ENCODE data around the gene CACTIN. TPM values are rescaled to one million over a fixed set of nuclear protein-coding genes. Genes with fewer than 3 reads are reported as not detected.

Gene CACTIN
- total RNA-seq (2022; extraction: Qiagen RNA extraction; ENCODE audit: low read depth): 10.0 to 23.1 TPM (median 19.1 TPM) in 5 replicates

DNA sequence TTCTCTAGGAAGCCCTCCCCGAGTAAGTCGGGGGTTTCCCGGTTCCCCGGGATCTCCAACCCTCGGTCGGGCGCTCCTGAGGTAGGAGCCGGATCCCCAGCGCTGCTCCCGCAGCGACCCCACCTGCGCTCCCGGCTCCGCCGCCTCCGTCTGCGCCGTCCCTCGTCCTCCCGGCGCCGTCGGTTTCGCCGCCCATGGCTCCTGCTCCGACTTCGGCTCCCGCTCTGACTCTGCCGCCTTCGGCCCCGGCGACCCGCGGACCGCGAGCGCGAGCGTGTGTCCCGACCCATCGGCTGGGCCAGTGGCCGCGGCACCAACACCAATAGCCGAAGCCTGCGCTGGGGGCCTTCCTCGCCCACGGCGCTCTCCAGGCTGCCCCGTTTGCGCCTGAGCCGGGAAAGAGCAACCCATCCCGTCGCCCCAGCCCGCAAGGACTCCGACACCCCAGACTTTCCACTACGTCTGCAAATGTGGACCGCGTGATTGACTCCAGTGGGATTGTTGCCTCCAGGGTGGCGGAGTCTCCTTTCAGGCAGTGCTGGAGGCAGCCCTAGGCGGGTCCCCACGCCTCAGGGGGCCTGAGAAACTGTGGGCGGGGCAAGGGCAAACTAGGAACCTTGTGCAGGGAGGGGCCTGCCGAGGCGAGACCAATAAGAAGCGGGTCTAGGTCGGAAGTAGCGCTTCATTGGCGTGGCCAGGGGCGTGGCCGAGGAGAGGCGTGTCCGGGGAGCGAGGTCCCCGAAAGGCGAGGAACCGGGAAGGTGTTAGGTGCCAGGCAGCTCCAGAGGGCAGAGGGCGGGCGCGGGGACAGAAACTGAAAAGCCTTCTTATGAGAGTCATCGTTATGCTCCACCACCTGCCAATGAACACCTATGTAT lies at the start of gene CACTIN:
Gene CACTIN, minus strand, starts transcription at position 318 of the 878 bp plus-strand sequence. Its CDS starts 28 bp downstream, at position 290.

DNA sequence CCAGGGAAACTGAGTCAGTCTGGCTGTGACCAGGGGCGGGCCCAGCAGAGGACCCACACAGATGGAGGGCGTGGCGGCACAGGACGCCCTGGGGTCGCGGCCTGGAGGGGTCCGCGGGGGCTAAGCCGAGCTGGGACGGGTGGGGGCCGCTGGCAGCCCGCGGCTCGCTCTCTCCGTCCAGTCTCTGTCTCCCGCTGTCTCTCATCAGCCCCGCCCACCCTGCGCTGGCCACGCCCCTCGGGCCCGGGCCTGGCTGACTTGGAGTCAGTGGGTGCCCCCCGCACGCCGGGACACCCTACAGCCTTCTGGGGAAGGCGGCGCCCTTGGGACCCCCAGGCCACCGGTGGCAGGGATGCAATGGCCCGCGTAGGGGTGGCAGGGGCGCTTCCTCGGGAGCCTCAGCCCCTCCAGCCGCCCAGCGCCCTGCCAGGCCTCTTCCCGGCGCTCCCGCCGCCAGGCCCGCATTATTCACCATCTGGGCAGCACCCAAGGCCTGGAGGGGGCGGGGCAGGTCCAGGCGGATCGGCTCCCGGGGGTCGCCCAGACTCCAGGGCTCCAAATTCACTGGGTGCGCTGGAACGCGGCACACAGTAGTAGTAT lies 19.8 kb downstream of the CACTIN start, which contains the start of gene TBXA2R:
Gene TBXA2R, minus strand, starts transcription at position 186 of the 600 bp plus-strand sequence. CDS start 6,241 bp downstream, outside the sequence.

DNA sequence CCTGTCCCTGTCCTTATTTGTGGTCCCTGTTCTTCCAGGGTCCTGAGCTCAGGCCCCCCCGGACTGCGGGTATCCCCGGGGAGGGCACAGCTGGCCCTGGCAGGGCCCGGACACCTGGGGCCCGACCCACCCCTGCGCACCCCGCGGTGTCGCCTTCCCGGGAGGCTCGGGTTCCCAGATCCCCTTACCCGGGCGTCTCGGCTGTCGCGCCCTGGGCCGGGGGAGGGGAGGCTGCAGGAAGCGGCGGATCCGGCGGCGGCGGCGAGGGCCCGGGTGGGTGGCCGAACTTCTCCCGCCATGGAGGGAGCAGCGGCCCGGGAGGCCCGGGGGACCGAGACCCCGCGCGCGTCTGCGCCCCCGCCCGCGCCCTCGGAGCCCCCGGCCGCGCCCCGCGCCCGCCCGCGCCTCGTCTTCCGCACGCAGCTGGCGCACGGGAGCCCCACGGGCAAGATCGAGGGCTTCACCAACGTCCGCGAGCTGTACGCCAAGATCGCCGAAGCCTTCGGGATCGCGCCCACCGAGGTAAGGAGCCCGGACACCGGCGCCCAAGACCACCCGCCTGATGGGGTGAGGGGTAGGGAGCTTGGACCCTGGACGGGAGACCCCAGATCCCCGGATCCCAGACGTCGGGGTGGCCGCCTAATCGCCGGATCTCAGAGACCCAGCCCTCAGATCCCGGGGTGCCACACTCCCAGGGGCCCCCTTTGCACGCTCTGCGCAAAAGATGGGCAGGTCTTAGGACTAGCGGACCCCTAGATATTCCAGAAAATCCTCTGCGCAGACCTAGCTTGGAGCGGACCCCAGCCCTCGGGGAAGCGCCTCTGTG lies 41.1 kb downstream of the CACTIN start, which contains the start of gene GIPC3:
Gene GIPC3, plus strand, starts transcription at position 178 of the 826 bp plus-strand sequence. Its CDS starts 120 bp downstream, at position 298.

DNA sequence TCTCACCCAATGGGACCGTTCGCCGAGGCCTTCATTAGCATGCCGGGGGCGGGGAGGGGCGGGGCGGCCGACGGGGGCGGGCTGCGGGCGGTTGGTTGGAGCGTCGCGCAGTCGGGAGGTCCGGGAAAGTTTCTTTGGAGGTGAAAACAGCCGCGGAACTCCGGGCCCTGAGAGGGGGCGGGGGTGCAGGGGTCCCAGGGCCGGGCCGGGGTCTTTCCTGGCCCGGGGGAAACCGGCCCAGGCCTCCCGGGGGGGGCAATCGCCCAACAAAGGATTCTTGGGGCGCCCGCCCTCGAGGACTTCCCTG lies 53.8 kb downstream of the CACTIN start, which contains the start of gene HMG20B:
Gene HMG20B, plus strand, starts transcription at position 90 of the 307 bp plus-strand sequence. CDS start 366 bp downstream, outside the sequence.

Other genes with a start within 250 kb of the CACTIN start
- 0.51 to 1.4 TPM (median 1.1 TPM) in 4 of 5 replicates, not detected in the other for gene SMIM24, start 146.3 kb downstream of the CACTIN start, total RNA-seq (2022; extraction: Qiagen RNA extraction; ENCODE audit: low read depth)
- not detected in 5 replicates for gene SMIM44, start 143.3 kb downstream of the CACTIN start, total RNA-seq (2022; extraction: Qiagen RNA extraction; ENCODE audit: low read depth)
- 8.5 to 21.0 TPM (median 20.2 TPM) in 5 replicates for gene DOHH, start 126.1 kb downstream of the CACTIN start, total RNA-seq (2022; extraction: Qiagen RNA extraction; ENCODE audit: low read depth)
- gene FZR1, start 120.5 kb downstream of the CACTIN start, total RNA-seq (2022; extraction: Qiagen RNA extraction; ENCODE audit: low read depth): 18.3 to 38.1 TPM (median 33.8 TPM) in 5 replicates
- gene TEKTIP1, start 87.6 kb downstream of the CACTIN start, total RNA-seq (2022; extraction: Qiagen RNA extraction; ENCODE audit: low read depth): not detected in 5 replicates
- gene MFSD12, start 69.2 kb downstream of the CACTIN start, total RNA-seq (2022; extraction: Qiagen RNA extraction; ENCODE audit: low read depth): 90.3 to 170 TPM (median 159 TPM) in 5 replicates
- 38.2 to 67.9 TPM (median 66.7 TPM) in 5 replicates for gene HMG20B, start 53.8 kb downstream of the CACTIN start, total RNA-seq (2022; extraction: Qiagen RNA extraction; ENCODE audit: low read depth)
- 0.16 to 0.27 TPM (median 0.19 TPM) in 5 replicates for gene GIPC3, start 41.3 kb downstream of the CACTIN start, total RNA-seq (2022; extraction: Qiagen RNA extraction; ENCODE audit: low read depth)
- gene TBXA2R, start 19.9 kb downstream of the CACTIN start, total RNA-seq (2022; extraction: Qiagen RNA extraction; ENCODE audit: low read depth): 0.74 to 1.3 TPM (median 0.90 TPM) in 5 replicates
- gene PIP5K1C, start 73.7 kb upstream of the CACTIN start, total RNA-seq (2022; extraction: Qiagen RNA extraction; ENCODE audit: low read depth): 6.0 to 16.0 TPM (median 14.2 TPM) in 5 replicates
- gene TJP3, start 81.6 kb upstream of the CACTIN start, total RNA-seq (2022; extraction: Qiagen RNA extraction; ENCODE audit: low read depth): 0.22 to 1.1 TPM (median 0.81 TPM) in 5 replicates
- 5.0 to 13.9 TPM (median 12.6 TPM) in 5 replicates for gene APBA3, start 134.9 kb upstream of the CACTIN start, total RNA-seq (2022; extraction: Qiagen RNA extraction; ENCODE audit: low read depth)
- 52.6 to 80.6 TPM (median 66.7 TPM) in 5 replicates for gene MRPL54, start 135.9 kb upstream of the CACTIN start, total RNA-seq (2022; extraction: Qiagen RNA extraction; ENCODE audit: low read depth)
- not detected in 5 replicates for gene RAX2, start 145.4 kb upstream of the CACTIN start, total RNA-seq (2022; extraction: Qiagen RNA extraction; ENCODE audit: low read depth)
- gene MATK, start 159.6 kb upstream of the CACTIN start, total RNA-seq (2022; extraction: Qiagen RNA extraction; ENCODE audit: low read depth): 0.41 to 2.0 TPM (median 1.0 TPM) in 5 replicates
- 0.13 to 0.30 TPM (median 0.24 TPM) in 3 of 5 replicates, not detected in the others for gene ZFR2, start 242.2 kb upstream of the CACTIN start, total RNA-seq (2022; extraction: Qiagen RNA extraction; ENCODE audit: low read depth)

Data from A549 treated with ZK216348 at 1 μM for 4 hours (cell line).